T-cell (primary cell): ENCODE results near the gene VKORC1L1. TPM values are rescaled to one million over a fixed set of nuclear protein-coding genes. Genes with fewer than 3 reads are reported as not detected.
A peak's percentile ranks its signal among the peaks of the same experiment; 100 is the strongest.
"Not testable (repeated sequence)": the region's sequence is repeated elsewhere in the genome, so short reads cannot be mapped to it uniquely, and the experiment has no call there.

Experiments used
- ATAC-seq, 4 experiments: fragments of 200-7000 bp in 3 of 4; fragments of 150-1000 bp in 1 of 4; cut with Tn5 transposase; replicated peaks in 1 of 4; 1 replicate in 3 of 4; 2 replicates in 1 of 4; pipeline ENCODE4 v1.10.0; 2021; ENCODE audit warnings: moderate library complexity in 3 of 4, mild to moderate bottlenecking in 2 of 4, moderate number of reproducible peaks in 1 of 4
- CTCF ChIA-PET, 2 donors: fragments of 300-600 bp; sonication (Branson Sonifier 250); formaldehyde crosslinking; loops; one replicate each; lab custom pipeline; 2022; ENCODE audit warnings: antibody characterized with exemption in 2 of 2; lab: Charles Lee
- POLR2A ChIA-PET, 2 donors: fragments of 300-600 bp; sonication (Branson Sonifier 250); formaldehyde crosslinking; loops; one replicate each; lab custom pipeline; 2022; ENCODE audit warnings: antibody characterized with exemption in 2 of 2; lab: Charles Lee
- DNase-seq, 35 experiments: peaks; one replicate each; pipeline versions ENCODE4 v3.0.0 to v3.0.0-alpha.2; 2013 to 2023
- H3K27ac ChIP-seq: one replicate; pipeline ENCODE4 v1.5.1; 2013; ENCODE audit warnings: low read length
- H3K27me3 ChIP-seq, 2 experiments: replicated peaks in 1 of 2; 1 replicate in 1 of 2; 2 replicates in 1 of 2; pipeline versions ENCODE4 v1.6.1 to v1.7.0; 2013; ENCODE audit warnings: low read length in 1 of 2, mixed read lengths in 1 of 2; ENCODE audit not compliant: control insufficient read depth in 2 of 2, insufficient read depth in 2 of 2; ENCODE audit errors: extremely low read depth in 1 of 2
- H3K36me3 ChIP-seq, 2 donors: 1 replicate in 1 of 2; 2 replicates in 1 of 2; pipeline versions ENCODE4 v1.6.1 to v1.7.0; 2013; ENCODE audit warnings: low read length in 1 of 2; ENCODE audit not compliant: control insufficient read depth in 2 of 2, insufficient read depth in 1 of 2; ENCODE audit errors: extremely low read depth in 1 of 2
- H3K4me1 ChIP-seq, 2 experiments: 1 replicate in 1 of 2; 2 replicates in 1 of 2; pipeline versions ENCODE4 v1.6.1 to v1.7.0; 2013; ENCODE audit warnings: low read length in 2 of 2, mixed read lengths in 1 of 2; ENCODE audit not compliant: insufficient read depth in 2 of 2, control insufficient read depth in 1 of 2; ENCODE audit errors: extremely low read depth in 1 of 2
- H3K4me3 ChIP-seq, 2 donors: 1 replicate in 1 of 2; 2 replicates in 1 of 2; pipeline versions ENCODE4 v1.5.1 to v1.7.0; 2013; ENCODE audit warnings: mild to moderate bottlenecking in 2 of 2, low read length in 1 of 2, moderate library complexity in 1 of 2; ENCODE audit not compliant: control insufficient read depth in 1 of 2; ENCODE audit errors: extremely low read depth in 1 of 2
- H3K9me3 ChIP-seq: 2 replicates; pipeline ENCODE4 v1.7.0; 2013
- H3K27ac Mint-ChIP-seq, 2 donors: one replicate each; pipeline ENCODE4 v1.8.0; 2020 to 2021; ENCODE audit warnings: mild to moderate bottlenecking in 2 of 2, mixed read lengths in 2 of 2
- H3K27me3 Mint-ChIP-seq, 2 donors: one replicate each; pipeline ENCODE4 v1.8.0; 2021 to 2022; ENCODE audit warnings: mixed read lengths in 2 of 2
- H3K36me3 Mint-ChIP-seq: one replicate; pipeline ENCODE4 v1.8.0; 2021; ENCODE audit warnings: mixed read lengths
- H3K4me1 Mint-ChIP-seq, 3 donors: one replicate each; pipeline ENCODE4 v1.8.0; 2020 to 2022; ENCODE audit warnings: mixed read lengths in 3 of 3, mild to moderate bottlenecking in 1 of 3
- H3K4me3 Mint-ChIP-seq, 3 donors: one replicate each; pipeline ENCODE4 v1.8.0; 2020 to 2022; ENCODE audit warnings: mild to moderate bottlenecking in 3 of 3, mixed read lengths in 3 of 3, moderate library complexity in 3 of 3
- H3K9me3 Mint-ChIP-seq, 3 donors: one replicate each; pipeline ENCODE4 v1.8.0; 2020 to 2022; ENCODE audit warnings: mixed read lengths in 3 of 3
- WGBS: methylation state at CpG from one replicate; pipeline ENCODE4 v1.1.5; 2013; ENCODE audit warnings: missing lambda C conversion rate; ENCODE audit not compliant: insufficient coverage; 5-methylcytosine and 5-hydroxymethylcytosine counted together
- total RNA-seq, 35 experiments: library from RNA in 6 of 35; stranded (reverse) in 6 of 35; fragments of 120-200 nt in 1 of 35; gene quantifications; one replicate each; pipeline versions ENCODE4 v1.2.1 to v1.2.4 and lab custom pipeline; 2013 to 2026

The VKORC1L1 gene
- total RNA-seq, 5 donors from 2014 or later (not counting 1 experiment from before 2014, with no cell fraction given): 3.8 to 13.2 (median 10.8) TPM

GRCh38 chr7:65875715-65876114 is 2.8 kb downstream of the VKORC1L1 start:
- POLR2A ChIA-PET: interaction anchor here in 1 of 2 donors (0.7 kb wide), 1 partner anchor 1312 kb away, joined by 5 read pairs; no protein-coding TSS in a partner anchor
- not testable (repeated sequence) for H3K27me3 ChIP-seq, H3K36me3 Mint-ChIP-seq, H3K36me3 ChIP-seq, H3K27me3 Mint-ChIP-seq, DNase-seq, H3K9me3 ChIP-seq, H3K4me3 ChIP-seq, ATAC-seq, H3K9me3 Mint-ChIP-seq, H3K27ac Mint-ChIP-seq, H3K4me3 Mint-ChIP-seq, H3K27ac ChIP-seq
- H3K4me1 ChIP-seq: peaks cover 0 to 13% of the 10 kb centered on the region in 2 experiments
- peaks cover 13 to 23% (median 19%) of the 10 kb centered on the region in 3 donors for H3K4me1 Mint-ChIP-seq
- CTCF ChIA-PET: interaction anchor here in 1 of 2 donors (0.6 kb wide), 1 partner anchor 769 kb away, joined by 4 read pairs; no protein-coding TSS in a partner anchor
- WGBS: no CpG with 5 or more reads among the region's 4 CpGs

- H3K27ac Mint-ChIP-seq, H3K4me3 ChIP-seq, H3K9me3 ChIP-seq, H3K36me3 ChIP-seq, H3K9me3 Mint-ChIP-seq, POLR2A ChIA-PET, H3K27me3 Mint-ChIP-seq, H3K27ac ChIP-seq, ATAC-seq, H3K4me3 Mint-ChIP-seq, H3K36me3 Mint-ChIP-seq, H3K4me1 ChIP-seq, H3K27me3 ChIP-seq, DNase-seq: not testable (repeated sequence)
- CTCF ChIA-PET: interaction anchor here in 1 of 2 donors (0.7 kb wide), 1 partner anchor 13 kb away, joined by 4 read pairs; no protein-coding TSS in a partner anchor
- WGBS: 45% methylated on average over 2 of the region's 5 CpGs
- H3K4me1 Mint-ChIP-seq: peaks cover 13 to 22% (median 13%) of the 10 kb centered on the region in 3 donors
These were observed 6.6 kb downstream of the VKORC1L1 start for GRCh38 chr7:65879292-65880153.

- POLR2A ChIA-PET, H3K27me3 Mint-ChIP-seq, H3K27ac Mint-ChIP-seq, ATAC-seq, H3K27ac ChIP-seq, H3K4me3 Mint-ChIP-seq, H3K9me3 ChIP-seq, H3K4me3 ChIP-seq, H3K9me3 Mint-ChIP-seq, H3K4me1 ChIP-seq, DNase-seq, H3K27me3 ChIP-seq, H3K36me3 ChIP-seq, CTCF ChIA-PET: not testable (repeated sequence)
- peaks cover 16 to 24% (median 17%) of the 10 kb centered on the region in 3 donors for H3K4me1 Mint-ChIP-seq
- H3K36me3 Mint-ChIP-seq: peaks cover 11% of the 10 kb centered on the region
- 84% methylated on average over 5 of the region's 5 CpGs for WGBS
These were observed 7.4 kb downstream of the VKORC1L1 start for GRCh38 chr7:65880242-65880641.

GRCh38 chr7:65884983-65885382 is 12.1 kb downstream of the VKORC1L1 start:
- H3K36me3 ChIP-seq, ATAC-seq, POLR2A ChIA-PET, H3K27me3 ChIP-seq, H3K27ac Mint-ChIP-seq, H3K4me1 ChIP-seq, H3K9me3 Mint-ChIP-seq, H3K27ac ChIP-seq, H3K4me3 ChIP-seq, H3K27me3 Mint-ChIP-seq, CTCF ChIA-PET, H3K4me3 Mint-ChIP-seq, H3K9me3 ChIP-seq, DNase-seq: not testable (repeated sequence)
- peaks cover 11 to 22% (median 18%) of the 10 kb centered on the region in 3 donors for H3K4me1 Mint-ChIP-seq
- H3K36me3 Mint-ChIP-seq: peaks cover 14% of the 10 kb centered on the region

GRCh38 chr7:65885533-65885932 is 12.7 kb downstream of the VKORC1L1 start:
- H3K27me3 Mint-ChIP-seq, H3K4me3 Mint-ChIP-seq, H3K4me3 ChIP-seq, H3K4me1 ChIP-seq, H3K9me3 ChIP-seq, DNase-seq, H3K27ac ChIP-seq, ATAC-seq, H3K27me3 ChIP-seq, H3K27ac Mint-ChIP-seq, CTCF ChIA-PET, H3K9me3 Mint-ChIP-seq, H3K36me3 ChIP-seq: not testable (repeated sequence)
- peaks cover 5 to 17% (median 13%) of the 10 kb centered on the region in 3 donors for H3K4me1 Mint-ChIP-seq
- WGBS: no CpG with 5 or more reads among the region's 3 CpGs
- POLR2A ChIA-PET: interaction anchor here in 1 of 2 donors (0.6 kb wide), 1 partner anchor 700 kb away, joined by 6 read pairs; no protein-coding TSS in a partner anchor
- peaks cover 16% of the 10 kb centered on the region for H3K36me3 Mint-ChIP-seq

- H3K27me3 Mint-ChIP-seq, ATAC-seq, H3K9me3 ChIP-seq, H3K4me1 ChIP-seq, DNase-seq, H3K27me3 ChIP-seq, H3K36me3 ChIP-seq, CTCF ChIA-PET, POLR2A ChIA-PET, H3K9me3 Mint-ChIP-seq, H3K4me3 Mint-ChIP-seq, H3K27ac ChIP-seq, H3K4me3 ChIP-seq: not testable (repeated sequence)
- Mint-ChIP-seq H3K27ac (peak overlapping the region in 1 of 2 donors; percentile 34), H3K36me3 (peaks cover 27% of the 10 kb centered on the region), H3K4me1 (peaks cover 4 to 17% (median 16%) of the 10 kb centered on the region in 3 donors)
- WGBS: 100% methylated on average over 1 of the region's 5 CpGs
These were observed 15.7 kb downstream of the VKORC1L1 start for GRCh38 chr7:65888434-65889156.
